IPS-20b (cell line): Measurements from ENCODE around the gene CSNK2B.

Source experiments
- H3K27ac ChIP-seq: one replicate; pipeline ENCODE4 v1.5.1; 2013; ENCODE audit warnings: low read length
- H3K27me3 ChIP-seq: 2 replicates; pipeline ENCODE4 v1.6.1; 2013; ENCODE audit warnings: mild to moderate bottlenecking, low read length, inconsistent platforms; ENCODE audit not compliant: insufficient read depth
- H3K36me3 ChIP-seq: 2 replicates; pipeline ENCODE4 v1.6.1; 2013; ENCODE audit warnings: low read depth, mild to moderate bottlenecking, inconsistent platforms, low read length, moderate library complexity; ENCODE audit not compliant: insufficient read depth
- H3K4me1 ChIP-seq: 2 replicates; pipeline ENCODE4 v1.6.1; 2013; ENCODE audit warnings: mild to moderate bottlenecking, control low read depth, inconsistent platforms, low read length, moderate library complexity; ENCODE audit not compliant: insufficient read depth
- H3K4me3 ChIP-seq: 2 replicates; pipeline ENCODE4 v1.5.1; 2013; ENCODE audit warnings: mild to moderate bottlenecking, low read length, inconsistent platforms
- H3K9ac ChIP-seq: 2 replicates; pipeline ENCODE4 v1.6.1; 2013; ENCODE audit warnings: low read depth, mild to moderate bottlenecking, inconsistent platforms, low read length, moderate library complexity
- H3K9me3 ChIP-seq: 2 replicates; pipeline ENCODE4 v1.6.1; 2013; ENCODE audit warnings: mild to moderate bottlenecking, low read depth, low read length, inconsistent platforms; ENCODE audit not compliant: insufficient read depth

The CSNK2B gene

GRCh38 chr6:31640612-31641011, 25.3 kb upstream of the CSNK2B start:
- Histone ChIP-seq H3K4me1 (no peaks in the 10 kb centered on the region), H3K9ac (no peak overlapping the region), H3K27ac (no peak overlapping the region), H3K9me3 (no peaks in the 10 kb centered on the region), H3K27me3 (no peaks in the 10 kb centered on the region), H3K36me3 (peaks cover 95% of the 10 kb centered on the region), H3K4me3 (no peak overlapping the region)

DNA sequence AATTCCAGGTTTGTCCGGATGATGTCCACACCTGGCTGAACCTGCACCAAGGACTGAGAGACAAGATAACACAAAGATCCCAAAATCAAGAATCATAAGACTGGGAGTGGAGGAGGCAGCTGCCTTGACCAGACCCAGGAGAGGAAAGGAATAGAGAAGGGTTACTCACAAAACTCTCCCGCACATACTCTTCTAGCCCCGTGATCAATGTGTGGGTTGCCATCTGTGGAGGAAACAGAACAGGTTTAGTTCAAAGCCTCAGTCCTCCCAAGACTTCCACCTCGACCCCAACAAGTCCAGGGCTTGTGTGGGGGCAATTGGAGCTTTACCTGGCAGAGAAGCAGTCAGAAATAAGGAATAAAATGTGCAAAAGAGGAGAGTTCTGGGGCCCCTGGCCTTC, 24.5 kb upstream of the CSNK2B start:
- H3K27ac ChIP-seq: no peak overlapping the region
- H3K36me3 ChIP-seq: peaks cover 95% of the 10 kb centered on the region

GRCh38 chr6:31642798-31643570, 22.9 kb upstream of the CSNK2B start:
- H3K4me3 ChIP-seq: no peak overlapping the region
- no peak overlapping the region for H3K9ac ChIP-seq
- no peaks in the 10 kb centered on the region for H3K27me3 ChIP-seq
- H3K4me1 ChIP-seq: no peaks in the 10 kb centered on the region
- peaks cover 94% of the 10 kb centered on the region for H3K36me3 ChIP-seq
- H3K27ac ChIP-seq: no peak overlapping the region
- H3K9me3 ChIP-seq: no peaks in the 10 kb centered on the region

More for the DNA sequence above, 24.5 kb upstream of the CSNK2B start:
- Histone ChIP-seq H3K27me3 (no peaks in the 10 kb centered on the region), H3K4me3 (no peak overlapping the region), H3K9me3 (no peaks in the 10 kb centered on the region), H3K9ac (no peak overlapping the region), H3K4me1 (no peaks in the 10 kb centered on the region)

- no peaks in the 10 kb centered on the region for H3K4me1 ChIP-seq
- H3K9me3 ChIP-seq: no peaks in the 10 kb centered on the region
- H3K9ac ChIP-seq: no peak overlapping the region
- H3K36me3 ChIP-seq: peaks cover 95% of the 10 kb centered on the region
- H3K27ac ChIP-seq: no peak overlapping the region
- no peak overlapping the region for H3K4me3 ChIP-seq
- no peaks in the 10 kb centered on the region for H3K27me3 ChIP-seq
Observed at GRCh38 chr6:31643818-31644454, 21.9 kb upstream of the CSNK2B start.

DNA sequence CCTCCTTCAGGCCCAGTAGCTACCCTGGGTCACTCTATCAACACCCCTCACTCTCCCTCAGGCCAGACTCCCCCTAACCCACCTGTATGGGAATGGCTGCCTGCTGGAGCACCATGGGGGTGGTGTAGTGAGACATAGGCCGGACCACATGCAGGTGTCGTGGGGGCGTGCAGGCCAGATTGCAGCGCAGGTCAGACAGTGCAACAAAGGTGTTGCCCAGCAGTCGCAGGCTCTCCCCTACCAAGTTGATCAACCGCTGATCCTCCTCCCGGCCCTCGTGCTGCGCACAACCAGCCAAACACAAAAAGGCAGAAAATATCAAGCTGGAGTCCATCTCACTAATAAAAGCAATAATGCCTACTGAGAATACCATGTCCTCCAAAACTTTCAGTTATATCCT, 20.6 kb upstream of the CSNK2B start:
- Histone ChIP-seq H3K4me3 (no peak overlapping the region), H3K9me3 (no peaks in the 10 kb centered on the region), H3K9ac (no peak overlapping the region), H3K4me1 (no peaks in the 10 kb centered on the region), H3K27me3 (no peaks in the 10 kb centered on the region), H3K36me3 (peaks cover 95% of the 10 kb centered on the region), H3K27ac (no peak overlapping the region)

DNA sequence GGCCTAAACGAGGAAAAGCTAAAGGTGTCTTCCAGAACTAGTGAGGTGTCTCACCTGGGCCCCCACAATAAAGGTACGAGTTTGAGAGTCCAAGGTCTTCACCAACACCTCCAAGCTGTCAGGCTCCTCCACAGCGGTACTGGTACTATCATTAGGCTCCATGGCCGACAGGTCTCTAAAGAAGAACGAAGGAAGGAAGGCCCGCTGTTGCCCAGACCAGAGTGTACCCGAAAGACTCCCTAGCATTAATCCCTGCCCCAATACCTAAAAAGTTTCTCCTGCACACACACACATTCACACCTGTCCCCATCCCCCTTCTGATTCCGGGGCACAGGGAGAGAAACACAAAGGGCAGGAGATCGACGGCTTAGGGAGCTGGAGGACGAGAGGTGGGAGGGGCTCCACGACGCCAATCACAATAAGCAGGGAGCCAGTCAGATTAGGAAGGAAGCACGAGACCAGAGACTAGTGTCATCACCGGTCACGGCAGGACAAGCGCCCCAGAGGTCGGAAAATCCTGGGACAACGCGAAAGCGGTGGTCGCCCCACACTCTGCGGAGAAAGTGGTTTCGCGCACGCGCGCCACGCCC, 14.2 kb upstream of the CSNK2B start:
- Histone ChIP-seq H3K27me3 (no peaks in the 10 kb centered on the region), H3K4me1 (peaks cover 5% of the 10 kb centered on the region; the same call in 1 of the 2 replicates), H3K27ac (no peak overlapping the region), H3K9me3 (no peaks in the 10 kb centered on the region), H3K36me3 (peaks cover 48% of the 10 kb centered on the region), H3K4me3 (peak overlapping the region; percentile 98), H3K9ac (peak overlapping the region; percentile 83; the same call in 1 of the 2 replicates)

DNA sequence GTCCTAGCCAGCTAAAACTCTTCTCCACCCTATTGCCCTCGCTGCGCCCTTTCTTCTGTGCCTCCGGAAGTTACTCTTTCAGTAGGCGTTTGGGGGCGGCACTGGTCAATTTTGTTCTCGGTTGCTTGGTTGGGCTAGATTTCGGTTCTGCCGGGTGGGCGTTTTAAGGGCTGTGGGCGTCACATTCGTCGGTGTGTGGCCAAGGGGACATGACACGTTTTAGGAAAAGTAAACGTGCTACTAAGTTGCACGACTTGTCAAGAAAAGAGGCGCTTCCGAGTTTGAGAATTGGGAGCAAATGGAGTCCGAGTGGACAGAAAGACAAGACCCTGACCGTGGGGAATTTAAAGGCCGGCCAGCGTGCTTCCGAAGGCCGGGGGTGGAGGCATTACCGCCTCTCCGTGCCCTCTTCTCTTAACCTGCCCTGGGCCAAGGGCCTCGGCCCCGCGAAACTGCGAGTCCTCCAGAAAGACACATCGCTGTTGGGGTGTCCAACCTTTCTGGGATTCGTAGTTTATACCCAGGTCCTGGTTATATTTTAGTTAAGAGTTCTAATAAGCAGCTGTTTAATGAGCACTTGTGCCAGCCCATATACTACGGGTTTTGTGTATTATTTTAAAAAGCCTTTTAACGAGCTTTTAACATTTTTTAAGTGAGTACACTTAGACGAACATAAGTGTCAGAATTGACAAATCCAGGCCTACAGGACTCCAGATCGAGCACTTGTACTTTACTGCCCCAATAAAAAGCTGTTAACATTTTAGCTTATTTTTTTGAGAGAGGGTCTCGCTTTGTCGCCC, 12.8 kb upstream of the CSNK2B start:
- H3K27ac ChIP-seq: peak overlapping the region; percentile 81
- peak overlapping the region; percentile 83 for H3K9ac ChIP-seq
- H3K4me1 ChIP-seq: peaks cover 5% of the 10 kb centered on the region; the same call in 1 of the 2 replicates
- H3K27me3 ChIP-seq: no peaks in the 10 kb centered on the region
- peaks cover 39% of the 10 kb centered on the region for H3K36me3 ChIP-seq
- peak overlapping the region; percentile 98 for H3K4me3 ChIP-seq
- no peaks in the 10 kb centered on the region for H3K9me3 ChIP-seq

DNA sequence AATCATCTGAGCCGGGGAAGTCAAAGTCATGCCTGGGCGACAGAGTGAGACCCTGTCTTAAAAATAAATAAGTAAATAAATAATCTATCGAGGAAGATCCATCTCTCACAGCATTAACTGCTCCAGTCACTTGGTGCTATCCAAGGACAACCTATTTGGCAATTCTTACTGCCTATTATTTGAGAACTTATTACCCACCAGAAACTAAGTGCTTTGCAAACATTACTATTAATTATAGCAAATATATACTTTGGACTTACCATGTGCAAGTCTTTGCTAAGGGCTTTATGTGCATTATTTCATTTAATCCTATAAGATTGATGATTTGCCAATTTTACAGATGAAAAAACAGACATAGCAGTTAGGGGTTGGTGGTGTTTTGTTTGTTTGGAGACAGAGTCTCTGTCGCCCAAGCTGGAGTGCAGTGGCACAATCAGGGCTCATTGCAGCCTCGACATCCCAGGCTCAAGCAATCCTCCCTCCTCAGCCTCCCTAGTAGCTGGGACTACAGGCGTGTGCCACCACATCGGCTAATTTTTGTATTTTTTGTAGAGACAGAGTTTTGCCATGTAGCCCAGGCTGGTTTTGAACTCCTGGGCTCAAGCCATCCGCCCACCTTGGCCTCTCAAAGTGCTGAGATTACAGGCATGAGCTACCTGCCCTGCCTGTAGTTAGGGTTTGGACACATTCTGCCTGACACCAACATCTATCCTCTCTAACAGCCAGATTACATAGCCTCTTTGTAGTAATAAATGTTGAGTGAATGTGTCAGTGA, 11.1 kb upstream of the CSNK2B start:
- H3K4me1 ChIP-seq: peaks cover 8% of the 10 kb centered on the region
- H3K27ac ChIP-seq: no peak overlapping the region
- H3K9me3 ChIP-seq: no peaks in the 10 kb centered on the region
- H3K4me3 ChIP-seq: no peak overlapping the region
- no peak overlapping the region for H3K9ac ChIP-seq
- H3K27me3 ChIP-seq: no peaks in the 10 kb centered on the region
- H3K36me3 ChIP-seq: peaks cover 27% of the 10 kb centered on the region

- no peak within 1 kb of the TSS for H3K27ac ChIP-seq
- H3K9me3 ChIP-seq: no peaks in the 10 kb centered on the region
- no peak within 1 kb of the TSS for H3K4me3 ChIP-seq
- no peaks in the 10 kb centered on the region for H3K27me3 ChIP-seq
- H3K36me3 ChIP-seq: peaks cover 18% of the 10 kb centered on the region
- peaks cover 12% of the 10 kb centered on the region for H3K4me1 ChIP-seq
- no peak within 1 kb of the TSS for H3K9ac ChIP-seq
Observed at GRCh38 chr6:31655349-31656237, 10.3 kb upstream of the CSNK2B start, which contains the start of gene APOM. TSS of gene APOM (plus strand) at chr6:31655894. CDS start at chr6:31655967, 73 bp downstream.

DNA sequence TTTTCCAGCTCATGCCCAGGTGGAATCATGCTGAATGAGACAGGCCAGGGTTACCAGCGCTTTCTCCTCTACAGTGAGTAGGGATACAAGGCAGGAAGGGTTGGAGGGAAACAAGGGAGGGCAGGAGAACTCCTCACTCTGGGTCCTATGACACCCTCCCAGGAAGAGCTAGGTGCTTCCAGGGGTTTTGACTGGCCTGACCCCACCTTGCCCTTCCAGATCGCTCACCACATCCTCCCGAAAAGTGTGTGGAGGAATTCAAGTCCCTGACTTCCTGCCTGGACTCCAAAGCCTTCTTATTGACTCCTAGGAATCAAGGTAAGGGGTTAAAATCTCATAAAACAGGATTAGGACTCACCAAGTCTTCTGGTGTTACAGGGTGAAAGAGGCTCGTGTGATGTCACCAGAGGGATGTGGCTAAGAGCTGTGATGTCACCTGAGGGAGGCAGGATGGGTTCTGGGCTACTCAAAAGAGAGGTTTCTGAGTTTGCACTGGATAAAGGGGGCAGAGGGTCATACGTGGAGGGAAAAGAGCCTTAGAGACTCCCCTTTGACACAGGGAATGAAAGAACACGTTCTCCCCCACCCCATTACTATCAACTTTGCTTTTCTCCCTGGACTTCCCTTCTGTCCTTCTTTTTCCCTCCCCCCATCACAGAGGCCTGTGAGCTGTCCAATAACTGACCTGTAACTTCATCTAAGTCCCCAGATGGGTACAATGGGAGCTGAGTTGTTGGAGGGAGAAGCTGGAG, 8.3 kb upstream of the CSNK2B start:
- Histone ChIP-seq H3K36me3 (peaks cover 25% of the 10 kb centered on the region), H3K4me3 (no peak overlapping the region), H3K4me1 (peaks cover 7% of the 10 kb centered on the region; the same call in 1 of the 2 replicates), H3K9me3 (no peaks in the 10 kb centered on the region), H3K27ac (no peak overlapping the region), H3K27me3 (no peaks in the 10 kb centered on the region), H3K9ac (no peak overlapping the region)
